ENCODE measurements around the gene TRIM46.

DNA sequence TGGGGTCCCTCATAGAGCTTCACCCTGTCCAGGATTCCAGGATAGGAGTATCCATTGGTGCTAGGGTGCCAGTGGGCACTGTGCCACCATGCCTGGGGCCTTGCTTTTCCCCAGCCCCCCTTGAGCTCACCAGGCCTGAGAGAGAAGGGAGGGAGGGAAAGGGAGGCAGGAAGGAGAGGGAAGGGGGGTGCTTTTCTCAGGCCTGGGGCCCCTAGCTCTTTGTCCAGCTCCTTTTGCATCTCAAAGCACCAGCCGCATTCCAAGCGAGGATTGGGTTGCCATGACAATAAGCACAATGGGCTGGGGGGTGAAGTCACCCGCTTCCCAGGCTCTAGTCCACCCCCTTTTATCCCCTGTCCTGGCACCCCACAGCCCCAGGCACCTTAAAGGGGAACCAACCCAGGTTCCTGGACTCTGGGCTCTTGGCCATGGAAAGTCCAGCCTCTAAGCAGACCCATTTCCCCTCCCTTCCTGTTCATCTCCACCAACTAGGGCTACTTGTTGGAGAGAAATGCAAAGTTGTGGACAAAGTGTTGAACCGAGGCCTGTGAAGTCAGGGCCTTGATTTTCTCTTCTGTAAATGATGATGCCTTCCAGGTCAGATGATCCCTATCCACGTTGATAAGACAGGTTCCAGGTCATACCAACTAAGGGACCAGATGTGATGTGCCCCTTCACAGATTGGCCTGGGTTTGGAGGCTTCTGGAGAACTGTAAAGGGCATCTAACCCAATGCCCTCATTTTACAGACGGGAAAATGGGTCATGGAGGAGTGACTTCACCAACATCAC, 22.6 kb downstream of the TRIM46 start:
- no peak for TF ChIP-seq EP300 (IDR thresholded peaks at IDR 0.05)
- no peak for TF ChIP-seq POLR2A (IDR thresholded peaks at IDR 0.05)

All from sigmoid colon (tissue), 4 donors.